GM12873 (cell line): Measurements from ENCODE around the gene SPG7.

Experiments
- CTCF ChIP-seq: IDR thresholded peaks from 2 replicates; pipeline ENCODE4 v1.5.1; 2012; ENCODE audit warnings: low read depth, mild to moderate bottlenecking, moderate library complexity, low read length, control low read depth; ENCODE audit not compliant: insufficient read depth; ENCODE audit errors: missing control alignments

SPG7 gene

GRCh38 chr16:89572485-89573205 lies 64.4 kb downstream of the SPG7 start:
- TF ChIP-seq CTCF = no peak

- no peak for TF ChIP-seq CTCF
Measured at GRCh38 chr16:89573826-89574680, 65.8 kb downstream of the SPG7 start.

GRCh38 chr16:89574681-89575246 lies 66.6 kb downstream of the SPG7 start:
- peak; percentile 77 for TF ChIP-seq CTCF

- TF ChIP-seq CTCF = no peak
Measured at GRCh38 chr16:89575247-89576152, 67.3 kb downstream of the SPG7 start, which contains the start of gene CPNE7. CPNE7 (plus strand) TSS chr16:89575758; CDS start chr16:89575898, 140 bp downstream.

- TF ChIP-seq CTCF = no peak
Measured at GRCh38 chr16:89576153-89577054, 68.2 kb downstream of the SPG7 start.

- TF ChIP-seq CTCF = no peak
Measured at GRCh38 chr16:89577055-89577759, 69.0 kb downstream of the SPG7 start.
